Chondrocyte (in vitro differentiated cells): ENCODE results near the gene PDE4D. TPM values are rescaled to one million over a fixed set of nuclear protein-coding genes. Genes with fewer than 3 reads are reported as not detected.

Experiments
- DNase-seq: peaks from one replicate; pipeline ENCODE4 v3.0.0; 2021; ENCODE audit warnings: mixed read lengths, low spot score
- H3K27ac Mint-ChIP-seq: one replicate; pipeline ENCODE4 v1.8.0; 2021; ENCODE audit warnings: mild to moderate bottlenecking, moderate library complexity, mixed read lengths; ENCODE audit not compliant: unreplicated experiment
- H3K27me3 Mint-ChIP-seq: 2 replicates; pipeline ENCODE4 v1.8.0; 2021; ENCODE audit warnings: low read depth, mixed read lengths
- H3K36me3 Mint-ChIP-seq: 2 replicates; pipeline ENCODE4 v1.8.0; 2021; ENCODE audit warnings: low read depth, mixed read lengths
- H3K4me1 Mint-ChIP-seq: 2 replicates; pipeline ENCODE4 v1.8.0; 2021; ENCODE audit warnings: low read depth, mild to moderate bottlenecking, mixed read lengths
- H3K4me3 Mint-ChIP-seq: one replicate; pipeline ENCODE4 v1.8.0; 2021; ENCODE audit warnings: mild to moderate bottlenecking, moderate library complexity, mixed read lengths; ENCODE audit not compliant: unreplicated experiment
- H3K9me3 Mint-ChIP-seq: 2 replicates; pipeline ENCODE4 v1.8.0; 2021; ENCODE audit warnings: low read depth, mixed read lengths
- total RNA-seq: library from RNA; stranded (reverse); gene quantifications from 3 replicates; pipeline ENCODE4 v1.2.1, GENCODE V29; 2021
- TF ChIP-seq, protein P1 (sequence below): fragments of 200-600 bp; sonication (generic); IDR thresholded peaks from 2 replicates; pipeline ENCODE4 v1.5.0; 2021; ENCODE audit warnings: antibody characterized with exemption, mild to moderate bottlenecking, moderate library complexity

PDE4D gene
- total RNA-seq, 1 donor from 2014 or later, result 21.1 TPM

DNA sequence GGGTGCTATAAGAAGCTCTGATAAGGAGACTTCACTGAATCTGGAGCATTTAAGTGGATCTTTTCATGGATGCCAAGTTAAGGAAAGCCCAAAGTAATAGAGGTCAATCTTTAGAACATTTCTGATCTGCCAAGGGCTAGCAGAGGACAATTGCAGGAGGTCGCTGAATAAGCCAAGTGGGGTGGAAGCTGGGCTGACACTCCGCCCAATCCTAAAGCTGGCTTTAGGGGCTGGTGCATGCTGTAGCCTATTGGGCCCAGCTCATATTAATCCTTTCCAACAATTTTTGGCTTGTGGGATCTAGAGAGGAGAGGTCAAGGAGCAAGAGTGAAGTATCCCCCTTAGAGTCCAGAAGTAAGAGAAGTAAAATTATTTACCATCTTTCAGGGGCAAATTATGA is 784.1 kb downstream of the PDE4D start:
- Mint-ChIP-seq H3K4me1 (peaks cover 13% of the 10 kb centered on the region), H3K27ac (no peak overlapping the region), H3K9me3 (no peaks in the 10 kb centered on the region), H3K36me3 (peaks cover 1% of the 10 kb centered on the region), H3K4me3 (no peak overlapping the region), H3K27me3 (no peaks in the 10 kb centered on the region)
- DNase-seq, result no peak
- TF ChIP-seq, protein P1, sequence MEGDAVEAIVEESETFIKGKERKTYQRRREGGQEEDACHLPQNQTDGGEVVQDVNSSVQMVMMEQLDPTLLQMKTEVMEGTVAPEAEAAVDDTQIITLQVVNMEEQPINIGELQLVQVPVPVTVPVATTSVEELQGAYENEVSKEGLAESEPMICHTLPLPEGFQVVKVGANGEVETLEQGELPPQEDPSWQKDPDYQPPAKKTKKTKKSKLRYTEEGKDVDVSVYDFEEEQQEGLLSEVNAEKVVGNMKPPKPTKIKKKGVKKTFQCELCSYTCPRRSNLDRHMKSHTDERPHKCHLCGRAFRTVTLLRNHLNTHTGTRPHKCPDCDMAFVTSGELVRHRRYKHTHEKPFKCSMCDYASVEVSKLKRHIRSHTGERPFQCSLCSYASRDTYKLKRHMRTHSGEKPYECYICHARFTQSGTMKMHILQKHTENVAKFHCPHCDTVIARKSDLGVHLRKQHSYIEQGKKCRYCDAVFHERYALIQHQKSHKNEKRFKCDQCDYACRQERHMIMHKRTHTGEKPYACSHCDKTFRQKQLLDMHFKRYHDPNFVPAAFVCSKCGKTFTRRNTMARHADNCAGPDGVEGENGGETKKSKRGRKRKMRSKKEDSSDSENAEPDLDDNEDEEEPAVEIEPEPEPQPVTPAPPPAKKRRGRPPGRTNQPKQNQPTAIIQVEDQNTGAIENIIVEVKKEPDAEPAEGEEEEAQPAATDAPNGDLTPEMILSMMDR, result no peak

DNA sequence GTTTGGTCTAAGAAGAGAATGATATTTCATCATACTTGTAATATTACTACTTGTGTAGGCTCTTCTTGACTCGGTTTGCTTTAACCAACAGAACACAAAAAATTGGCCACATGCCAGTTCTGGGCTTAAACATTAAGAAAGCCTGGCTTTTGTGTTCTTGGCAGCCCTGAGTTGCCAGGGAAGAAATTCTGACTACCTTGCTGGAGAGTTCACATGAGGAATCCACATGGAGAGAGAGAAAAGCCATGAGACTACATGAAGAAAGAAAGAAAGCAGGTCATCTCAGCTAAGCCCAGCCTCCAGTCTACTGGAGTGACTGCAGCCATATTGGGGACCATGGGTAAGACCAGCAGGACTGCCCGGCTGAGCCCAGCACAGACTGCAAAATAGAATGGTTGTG is 785.8 kb downstream of the PDE4D start:
- H3K36me3 Mint-ChIP-seq, result no peaks in the 10 kb centered on the region
- no peaks in the 10 kb centered on the region for H3K27me3 Mint-ChIP-seq
- no peak for DNase-seq
- H3K4me1 Mint-ChIP-seq, result peaks cover 16% of the 10 kb centered on the region
- H3K9me3 Mint-ChIP-seq, result no peaks in the 10 kb centered on the region
- H3K27ac Mint-ChIP-seq, result no peak overlapping the region
- H3K4me3 Mint-ChIP-seq, result no peak overlapping the region
- TF ChIP-seq, protein P1, result no peak

DNA sequence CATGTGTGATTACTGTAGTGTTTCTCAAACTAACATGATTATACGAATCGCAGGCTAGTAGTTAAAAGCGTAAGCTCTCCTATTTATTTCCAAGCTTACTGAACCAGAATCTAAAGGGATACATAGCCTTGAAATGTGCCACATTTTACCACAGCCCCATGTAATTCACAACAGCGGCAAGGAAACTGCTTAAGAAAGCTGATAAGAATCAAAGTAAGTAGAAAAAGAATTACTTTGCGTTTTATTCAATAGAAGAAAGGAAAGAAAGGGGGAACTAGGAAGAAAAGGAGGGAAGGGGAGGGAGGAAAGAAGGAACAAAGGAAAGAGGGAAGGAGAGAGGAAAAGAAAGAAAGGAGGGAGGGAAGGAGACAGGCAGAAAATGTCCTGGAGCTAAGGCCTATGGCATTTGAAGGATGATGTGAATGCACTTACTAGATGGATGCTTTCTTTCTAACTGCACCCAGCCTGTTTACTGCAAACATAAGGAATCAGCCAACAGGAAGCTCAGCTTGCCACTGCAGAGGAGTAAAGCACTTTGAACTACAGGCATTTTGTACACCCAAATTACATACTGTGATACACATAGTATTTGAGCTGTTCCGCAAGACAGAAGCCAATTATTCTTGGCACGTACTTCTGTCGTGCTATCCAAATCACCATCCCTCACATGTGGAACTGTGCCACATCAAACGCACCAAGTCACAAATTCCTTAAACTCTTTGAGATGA is 789.0 kb downstream of the PDE4D start:
- no peak for DNase-seq
- H3K36me3 Mint-ChIP-seq, result no peaks in the 10 kb centered on the region
- no peak overlapping the region for H3K4me3 Mint-ChIP-seq
- TF ChIP-seq, protein P1, result no peak
- no peak overlapping the region for H3K27ac Mint-ChIP-seq
- H3K27me3 Mint-ChIP-seq, result no peaks in the 10 kb centered on the region
- no peaks in the 10 kb centered on the region for H3K9me3 Mint-ChIP-seq
- peaks cover 16% of the 10 kb centered on the region for H3K4me1 Mint-ChIP-seq

DNA sequence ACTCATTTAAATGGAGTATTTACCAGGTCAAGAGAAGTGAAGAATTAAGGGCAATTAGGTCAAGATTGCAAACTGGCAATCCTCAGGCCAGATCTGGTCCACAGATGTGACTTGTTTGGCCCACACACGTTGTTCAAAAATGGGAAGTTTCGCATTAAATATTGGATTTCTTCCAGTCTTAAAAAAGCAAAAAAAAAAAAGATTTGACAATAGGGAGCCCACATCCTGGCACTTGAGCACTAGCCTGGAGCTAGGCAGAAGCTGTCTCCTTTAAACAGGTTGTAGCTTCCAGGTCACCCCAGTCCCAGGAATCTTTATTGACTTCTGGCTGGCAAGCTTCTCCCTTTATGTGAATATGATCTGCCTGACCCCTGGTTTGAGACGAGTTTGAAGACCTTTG is 790.2 kb downstream of the PDE4D start:
- no peak for DNase-seq
- no peak overlapping the region for H3K4me3 Mint-ChIP-seq
- no peaks in the 10 kb centered on the region for H3K27me3 Mint-ChIP-seq
- H3K4me1 Mint-ChIP-seq, result peaks cover 16% of the 10 kb centered on the region
- TF ChIP-seq, protein P1, result no peak
- no peak overlapping the region for H3K27ac Mint-ChIP-seq
- H3K9me3 Mint-ChIP-seq, result no peaks in the 10 kb centered on the region
- no peaks in the 10 kb centered on the region for H3K36me3 Mint-ChIP-seq

DNA sequence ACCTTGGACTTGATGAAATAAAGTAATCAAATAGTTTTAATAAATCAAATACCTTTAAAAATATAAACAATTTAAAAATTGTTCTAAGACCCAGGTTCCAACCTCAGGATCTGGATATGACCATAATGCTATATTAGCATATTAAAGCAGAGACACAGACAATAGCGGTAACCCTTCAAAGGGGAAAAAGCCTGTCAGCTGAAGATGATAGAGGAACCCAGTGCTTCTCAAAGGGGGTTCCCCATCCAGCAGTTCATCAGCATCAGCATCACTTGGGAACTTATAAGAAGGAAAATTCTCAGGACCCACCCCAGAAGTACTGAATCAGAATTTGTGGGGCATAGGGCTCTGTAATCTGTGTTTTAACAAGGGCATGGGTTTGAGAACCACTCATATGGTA is 791.1 kb downstream of the PDE4D start:
- H3K27me3 Mint-ChIP-seq, result no peaks in the 10 kb centered on the region
- no peak overlapping the region for H3K27ac Mint-ChIP-seq
- H3K4me3 Mint-ChIP-seq, result no peak overlapping the region
- no peaks in the 10 kb centered on the region for H3K9me3 Mint-ChIP-seq
- H3K4me1 Mint-ChIP-seq, result peaks cover 15% of the 10 kb centered on the region
- H3K36me3 Mint-ChIP-seq, result no peaks in the 10 kb centered on the region
- TF ChIP-seq, protein P1, result no peak
- no peak for DNase-seq
